Stimulated activated CD8-positive, alpha-beta memory T cell treated with anti-CD3 and anti-CD28 coated beads, Interleukin-4, amount 100 ng/mL, for 1 hour (primary cell): Measurements from ENCODE around the gene R3HDML.

Experiments
- DNase-seq, 2 donors: peaks; one replicate each; pipeline ENCODE4 v3.0.0-alpha.2; 2020; ENCODE audit warnings: low read depth in 2 of 2, low spot score in 1 of 2

R3HDML gene

GRCh38 chr20:44398335-44398734 lies 61.5 kb downstream of the R3HDML start:
- DNase-seq, result no peak

GRCh38 chr20:44399446-44399845 lies 62.6 kb downstream of the R3HDML start:
- DNase-seq, result no peak

GRCh38 chr20:44400671-44400969 lies 63.8 kb downstream of the R3HDML start:
- no peak for DNase-seq
